Aorta (tissue), 5 donors: ENCODE results near the gene DGKG. TPM values are rescaled to one million over a fixed set of nuclear protein-coding genes. Genes with fewer than 3 reads are reported as not detected.

ENCODE experiments used
- ATAC-seq: fragments of 200-7000 bp; cut with Tn5 transposase; one replicate; pipeline ENCODE4 v1.9.1; 2022; ENCODE audit warnings: moderate library complexity; ENCODE audit not compliant: low FRiP score
- DNase-seq, 2 donors: peaks; one replicate each; pipeline ENCODE4 v3.0.0-alpha.2; 2020
- H3K27ac ChIP-seq, 2 donors: one replicate each; pipeline ENCODE4 v1.5.1; 2013; ENCODE audit warnings: low read length in 2 of 2, mild to moderate bottlenecking in 2 of 2, moderate library complexity in 2 of 2, control low read depth in 1 of 2, inconsistent platforms in 1 of 2, low read depth in 1 of 2
- H3K27me3 ChIP-seq, 2 donors: one replicate each; pipeline ENCODE4 v1.6.1; 2013; ENCODE audit warnings: control low read depth in 1 of 2, low read length in 1 of 2, mild to moderate bottlenecking in 1 of 2, moderate library complexity in 1 of 2; ENCODE audit not compliant: insufficient read depth in 2 of 2, control insufficient read depth in 1 of 2
- H3K36me3 ChIP-seq, 2 donors: one replicate each; pipeline ENCODE4 v1.6.1; 2013; ENCODE audit warnings: control low read depth in 1 of 2, low read length in 1 of 2, mild to moderate bottlenecking in 1 of 2; ENCODE audit not compliant: insufficient read depth in 2 of 2, control insufficient read depth in 1 of 2
- H3K4me1 ChIP-seq, 2 donors: one replicate each; pipeline ENCODE4 v1.6.1; 2013; ENCODE audit warnings: low read length in 2 of 2, control low read depth in 1 of 2, mild to moderate bottlenecking in 1 of 2, moderate library complexity in 1 of 2; ENCODE audit not compliant: insufficient read depth in 2 of 2, control insufficient read depth in 1 of 2
- H3K4me3 ChIP-seq, 2 donors: one replicate each; pipeline ENCODE4 v1.5.1; 2013; ENCODE audit warnings: low read length in 2 of 2, control low read depth in 1 of 2, mild to moderate bottlenecking in 1 of 2
- H3K9me3 ChIP-seq: one replicate; pipeline ENCODE4 v1.6.1; 2013; ENCODE audit warnings: mild to moderate bottlenecking, low read length; ENCODE audit not compliant: control insufficient read depth
- WGBS, 2 donors: extraction: QIAGEN DNeasy Blood & Tissue Kit; methylation state at CpG; one replicate each; pipeline ENCODE4 v1.1.7; 2013; 5-methylcytosine and 5-hydroxymethylcytosine counted together
- intact Hi-C, 2 donors: fragments of 100-400 bp; cut with DNase I; formaldehyde crosslinking; loops; one replicate each; pipeline versions ENCODE4 v1.14.2 to v1.15.0; 2022
- long read RNA-seq, 2 donors: library from polyadenylated mRNA; unstranded; transcript quantifications; one replicate each; pipeline ENCODE4 v2.0.0, GENCODE V29; 2020 to 2021
- polyA plus RNA-seq, 2 donors: library from polyadenylated mRNA; stranded (reverse); fragments of 200-250 nt; gene quantifications; one replicate each; pipeline ENCODE4 v1.2.3, GENCODE V29; 2013
- total RNA-seq, 2 donors: library from RNA; stranded (reverse); fragmentation: NEBNext Ultra II Directional; extraction: Animal tissue kit (Norgen Biotek cat#: 25700); gene quantifications; one replicate each; pipeline ENCODE4 v1.2.1, GENCODE V29; 2021
- donor health status: healthy with polysubstance abuse.
- donor health status: Bipolar disorder and iron deficiency.
- donor health status: DM: no; HTN: no; CAD: no.
- donor health status: DM: no; HTN: no; CAD: no.
- donor health status: DM: yes; HTN: yes; CAD: no.

Gene DGKG
- total RNA-seq (10 to 100 TPM; 12.8 to 37.1 TPM), polyA plus RNA-seq (1 to 10 TPM in 1 of 2 donors, under 1 TPM in 1; 0.95 to 1.9 TPM)
- long read RNA-seq, donor 1, full-length matches to known transcripts: 3 of 62 reads
- long read RNA-seq, donor 1, partial matches to known transcripts: 15 of 62 reads
- long read RNA-seq, donor 1, other reads (novel, unspliced or antisense): 44 of 62 reads
- long read RNA-seq, donor 2, partial matches to known transcripts: 1 of 12 reads
- long read RNA-seq, donor 2, other reads (novel, unspliced or antisense): 10 of 12 reads

DNA sequence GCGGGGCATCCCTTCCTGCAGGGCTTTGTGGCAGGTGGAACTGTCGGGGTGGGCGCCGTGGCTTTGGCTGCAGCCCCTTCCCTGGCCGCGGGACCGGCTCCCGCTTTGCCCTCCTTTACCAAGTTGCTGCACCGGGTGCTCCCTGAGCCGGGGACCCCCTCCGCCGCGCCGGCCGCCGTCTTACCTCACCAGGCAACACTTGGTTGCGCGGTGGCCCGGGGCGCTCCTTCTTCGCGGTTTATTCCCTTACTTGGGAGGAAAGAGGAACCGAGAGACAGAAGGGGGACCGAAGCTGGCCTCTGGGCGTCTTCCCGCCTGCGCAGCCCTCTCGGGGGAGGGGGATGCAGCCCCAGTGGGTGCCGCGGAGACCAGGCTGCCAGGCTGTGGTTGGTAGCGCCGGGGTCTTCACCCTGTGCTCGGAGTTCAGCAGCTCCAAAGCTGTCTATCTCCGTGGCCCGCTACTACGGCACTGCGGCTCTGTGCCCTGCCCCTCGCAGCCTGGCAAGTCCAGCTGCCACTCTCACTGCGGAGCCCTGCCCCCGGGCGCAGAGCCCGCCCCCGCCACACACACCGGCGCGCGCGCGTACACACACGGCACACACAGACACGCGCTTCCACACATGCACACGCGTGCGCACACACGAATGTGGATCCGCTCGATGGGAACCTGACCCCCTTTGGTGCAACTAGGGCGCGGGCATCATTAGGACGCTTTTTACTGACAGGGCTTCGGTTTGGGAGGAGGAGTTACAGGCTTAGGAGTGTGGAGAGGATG lies at the start of gene DGKG:
DGKG (minus strand) TSS at position 473 of the 775 bp plus-strand sequence. CDS start 41,775 bp downstream, outside the sequence.
- H3K4me3 ChIP-seq: peak within 1 kb of the TSS; percentile 36 to 49
- no peaks in the 10 kb centered on the region for H3K36me3 ChIP-seq
- WGBS, 2 donors: 1% methylated on average over 62 of the region's 62 CpGs
- DNase-seq: peak; percentile 79 to 91
- H3K27me3 ChIP-seq: no peaks in the 10 kb centered on the region
- peak; percentile 88 for ATAC-seq
- H3K27ac ChIP-seq: peak within 1 kb of the TSS in 1 of 2 donors; percentile 41
- no peaks in the 10 kb centered on the region for H3K4me1 ChIP-seq
- no peaks in the 10 kb centered on the region for H3K9me3 ChIP-seq
- intact Hi-C loops: loop anchor here (5.0 kb wide), 3 partner anchors 50 to 130 kb away; no protein-coding TSS in a partner anchor

DNA sequence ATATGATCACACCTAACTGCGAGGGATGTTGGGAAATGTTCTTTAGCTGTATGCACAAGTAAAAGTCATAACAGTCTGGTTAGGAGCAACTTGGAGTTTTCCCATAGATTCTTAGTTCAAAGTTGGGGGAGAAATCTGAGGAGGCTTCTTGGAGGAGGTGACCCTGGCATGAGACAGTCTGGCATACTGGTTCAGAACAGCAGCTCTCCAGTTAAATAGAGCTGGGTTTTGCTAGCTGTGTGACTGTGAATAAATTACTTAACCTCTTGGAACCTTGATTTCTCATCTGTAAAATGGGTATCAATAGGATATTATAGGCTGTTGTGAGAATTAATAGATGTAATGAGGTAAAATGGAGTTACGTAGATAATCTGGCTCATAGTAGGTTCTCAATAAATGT lies 49.1 kb upstream of the DGKG start:
- intact Hi-C loops: loop anchor here (5.0 to 10.0 kb wide), 2 partner anchors 49 to 126 kb away; partner anchors contain the start of gene DGKG (in 1 of the 2)

DNA sequence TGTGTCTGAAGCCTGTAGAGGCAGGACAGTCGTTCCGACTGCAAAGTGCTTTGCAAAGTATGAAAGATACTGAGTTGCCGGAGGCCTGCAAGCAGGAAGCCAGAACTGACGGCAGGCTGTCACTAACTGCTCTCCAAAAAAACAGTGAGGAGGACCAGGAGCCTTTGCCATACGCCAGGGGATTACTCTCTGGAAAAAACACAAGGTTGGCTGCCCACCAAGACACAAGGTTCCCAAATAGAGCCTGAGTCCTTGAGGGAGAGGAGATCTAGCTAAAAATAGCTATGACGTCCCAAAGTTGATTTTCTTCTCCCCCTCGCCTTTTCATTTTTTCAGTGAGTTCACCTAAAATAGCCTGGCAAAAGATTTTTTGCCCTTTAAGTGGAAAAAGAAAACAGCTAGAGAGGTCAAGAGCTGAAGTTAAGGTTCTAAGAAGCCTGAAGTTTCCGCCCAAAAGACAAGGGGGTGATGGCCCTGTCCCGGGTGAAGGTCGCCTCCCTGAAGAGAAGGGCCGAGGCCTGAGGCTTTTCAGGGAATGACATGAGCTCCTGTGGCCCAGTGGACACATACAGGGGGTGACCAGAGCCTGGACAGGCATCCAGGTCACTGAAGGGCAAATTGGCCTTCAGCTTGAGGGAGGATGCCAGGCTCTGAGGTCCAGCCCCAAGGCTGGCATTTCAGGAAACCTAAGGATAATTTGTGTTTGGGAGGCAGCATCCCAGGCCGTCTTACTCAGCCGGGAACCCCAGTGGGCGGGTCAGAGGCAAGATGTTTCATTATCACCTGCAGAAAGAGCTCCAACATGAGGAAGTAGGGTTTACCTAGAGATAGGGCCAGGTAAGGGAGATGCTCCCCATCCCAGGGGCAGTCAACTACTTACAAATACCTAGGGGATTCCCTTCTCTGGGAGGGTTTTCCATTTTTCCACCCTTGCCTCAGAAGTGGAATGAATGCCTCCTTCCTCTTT lies 44.9 kb upstream of the DGKG start:
- Histone ChIP-seq H3K36me3 (no peaks in the 10 kb centered on the region), H3K27ac (peak overlapping the region; percentile 83 to 97), H3K4me1 (peaks cover 0 to 6% of the 10 kb centered on the region in 2 donors), H3K9me3 (no peaks in the 10 kb centered on the region), H3K4me3 (no peak overlapping the region), H3K27me3 (no peaks in the 10 kb centered on the region)
- intact Hi-C loops: loop anchor here in 1 of 2 donors (2.0 to 5.0 kb wide), 2 partner anchors 42 to 85 kb away; no protein-coding TSS in a partner anchor
- peak; percentile 76 to 83 for DNase-seq
- 15% methylated on average over 14 of the region's 14 CpGs for WGBS, 2 donors
- peak; percentile 85 for ATAC-seq

More for the DNA sequence above, 49.1 kb upstream of the DGKG start:
- Histone ChIP-seq H3K36me3 (no peaks in the 10 kb centered on the region), H3K27me3 (no peaks in the 10 kb centered on the region), H3K4me3 (no peak overlapping the region), H3K27ac (no peak overlapping the region), H3K4me1 (peaks cover 0 to 6% of the 10 kb centered on the region in 2 donors), H3K9me3 (no peaks in the 10 kb centered on the region)
- WGBS, 2 donors: 96 to 100% methylated on average over 2 of the region's 2 CpGs
- no peak for DNase-seq
- no peak for ATAC-seq

DNA sequence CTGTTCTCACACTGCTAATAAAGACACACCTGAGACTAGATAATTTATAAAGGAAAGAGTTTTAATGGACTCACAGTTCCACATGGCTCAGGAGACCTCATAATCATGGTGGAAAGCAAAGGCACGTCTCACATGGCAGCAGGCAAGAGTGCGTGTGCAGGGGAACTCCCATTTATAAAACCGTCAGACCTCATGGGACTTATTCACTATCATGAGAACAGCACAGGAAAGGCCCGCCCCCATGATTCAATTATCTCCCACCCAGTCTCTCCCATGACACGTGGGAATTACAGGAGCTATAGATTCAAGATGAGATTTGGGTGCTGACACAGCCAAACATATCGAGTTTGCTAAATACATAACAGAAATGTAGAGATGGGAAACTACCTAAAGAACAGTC lies 39.5 kb upstream of the DGKG start:
- intact Hi-C loops: no loop called here
- Histone ChIP-seq H3K4me1 (no peaks in the 10 kb centered on the region), H3K27me3 (no peaks in the 10 kb centered on the region), H3K36me3 (no peaks in the 10 kb centered on the region), H3K27ac (no peak overlapping the region), H3K9me3 (peaks cover 2% of the 10 kb centered on the region), H3K4me3 (no peak overlapping the region)
- WGBS, 2 donors: 81 to 83% methylated on average over 6 of the region's 6 CpGs
- DNase-seq: no peak
- ATAC-seq: no peak

DNA sequence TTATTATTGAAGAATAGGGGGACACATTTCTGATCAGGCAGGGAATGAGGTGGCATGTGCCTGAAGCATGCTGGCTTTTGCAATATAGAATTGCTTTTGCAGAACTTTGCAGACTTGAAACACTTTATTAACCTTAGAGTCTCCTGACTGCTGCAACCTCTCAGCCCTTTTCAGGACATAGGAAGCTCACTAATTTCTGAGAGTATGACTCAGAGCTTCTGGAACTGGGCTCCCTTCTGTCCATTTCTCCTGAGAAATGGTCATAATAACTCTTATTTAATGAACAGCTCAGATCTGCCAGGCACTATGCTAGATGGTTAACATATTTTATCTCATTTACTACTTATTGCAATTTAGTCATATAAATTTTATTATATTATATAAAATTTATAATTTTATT lies 38.6 kb upstream of the DGKG start:
- Histone ChIP-seq H3K36me3 (no peaks in the 10 kb centered on the region), H3K27ac (no peak overlapping the region), H3K27me3 (no peaks in the 10 kb centered on the region), H3K4me3 (no peak overlapping the region), H3K4me1 (no peaks in the 10 kb centered on the region), H3K9me3 (peaks cover 2% of the 10 kb centered on the region)
- ATAC-seq: no peak
- no peak for DNase-seq
- intact Hi-C loops: no loop called here

DNA sequence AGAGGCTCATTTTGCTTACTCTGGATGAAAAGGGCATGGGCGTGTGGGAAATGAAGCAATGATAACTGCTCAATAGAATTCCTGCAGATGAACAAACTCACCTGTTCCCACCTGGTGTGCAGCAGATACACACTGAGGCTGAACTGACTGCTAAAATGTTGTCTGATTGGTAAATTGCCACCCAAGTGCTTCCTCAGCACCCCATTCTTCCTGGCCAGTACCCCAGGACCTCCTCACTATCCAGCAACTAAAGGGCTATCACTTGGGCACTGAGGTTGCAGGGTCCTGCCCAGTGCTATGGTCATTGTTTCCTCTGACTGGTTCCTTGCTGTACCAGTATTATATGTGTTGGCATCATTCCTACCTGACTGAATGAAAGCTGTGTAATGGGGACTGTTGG lies 38.0 kb upstream of the DGKG start:
- no peaks in the 10 kb centered on the region for H3K36me3 ChIP-seq
- H3K27ac ChIP-seq: no peak overlapping the region
- WGBS, 2 donors: 81 to 91% methylated on average over 1 of the region's 1 CpG
- intact Hi-C loops: no loop called here
- no peaks in the 10 kb centered on the region for H3K4me1 ChIP-seq
- DNase-seq: no peak
- ATAC-seq: no peak
- H3K9me3 ChIP-seq: peaks cover 2% of the 10 kb centered on the region
- no peaks in the 10 kb centered on the region for H3K27me3 ChIP-seq
- no peak overlapping the region for H3K4me3 ChIP-seq

DNA sequence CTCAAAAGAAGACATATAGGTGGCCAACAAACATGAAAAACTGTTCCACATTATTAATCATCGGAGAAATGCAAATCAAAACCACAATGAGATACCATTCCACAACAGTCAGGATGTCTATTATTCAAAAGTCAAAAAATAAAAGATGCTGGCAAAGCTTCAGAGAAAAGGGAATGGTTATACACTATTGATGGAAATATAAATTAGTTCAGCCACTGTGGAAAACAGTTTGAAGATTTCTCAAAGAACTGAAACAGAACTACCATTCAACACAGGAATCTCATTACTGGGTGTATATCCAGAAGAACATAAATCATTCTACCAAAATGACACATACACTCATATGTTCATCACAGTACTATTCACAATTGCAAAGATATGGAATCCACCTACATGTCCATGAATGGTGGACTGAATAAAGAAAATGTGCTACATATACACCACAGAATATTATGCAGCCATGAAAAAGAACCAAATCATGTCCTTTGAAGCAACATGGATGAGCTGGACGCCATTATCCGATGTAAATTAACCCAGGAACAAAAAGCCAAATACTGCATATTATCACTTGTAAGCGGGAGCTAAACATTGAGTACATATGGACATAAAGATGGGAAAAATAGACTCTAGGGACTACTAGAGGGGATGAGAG lies 32.7 kb upstream of the DGKG start:
- 94% methylated on average over 4 of the region's 4 CpGs for WGBS, 2 donors
- intact Hi-C loops: no loop called here
- DNase-seq: no peak
- no peak for ATAC-seq
- no peaks in the 10 kb centered on the region for H3K4me1 ChIP-seq
- peaks cover 2% of the 10 kb centered on the region for H3K9me3 ChIP-seq
- no peak overlapping the region for H3K4me3 ChIP-seq
- H3K27me3 ChIP-seq: no peaks in the 10 kb centered on the region
- H3K27ac ChIP-seq: no peak overlapping the region
- H3K36me3 ChIP-seq: no peaks in the 10 kb centered on the region
